ENCODE measurements around the gene MRNIP.

MRNIP gene

GRCh38 chr5:179794171-179794570 is 64.4 kb downstream of the MRNIP start:
- Histone ChIP-seq H3K4me2 (ENCODE audit: low read depth, low read length, poor library complexity, severe bottlenecking) (no peak overlapping the region), H3K9ac (ENCODE audit: low read length) (no peak overlapping the region), H4K20me1 (ENCODE audit: low read depth, low read length) (no peaks in the 10 kb centered on the region), H3K79me2 (ENCODE audit: insufficient read depth, low read length) (no peaks in the 10 kb centered on the region), H3F3A (ENCODE audit: insufficient read depth) (no peaks in the 10 kb centered on the region), H2AFZ (ENCODE audit: low read depth, low read length, severe bottlenecking) (no peak overlapping the region), H3K9me2 (replicated peaks; ENCODE audit: insufficient read depth, low read length) (no peaks in the 10 kb centered on the region), H3K4me3 (ENCODE audit: insufficient read depth, low read length, poor library complexity, severe bottlenecking) (no peak overlapping the region), H3K27me3 (ENCODE audit: low read length) (no peaks in the 10 kb centered on the region), H3K36me3 (ENCODE audit: low read length) (no peaks in the 10 kb centered on the region), H3K9me3 (ENCODE audit: insufficient read depth, low read length) (no peaks in the 10 kb centered on the region), H3K27ac (ENCODE audit: low read depth, low read length) (no peak overlapping the region)
- no peak for TF ChIP-seq EZH2phosphoT487 (conservative IDR thresholded peaks at IDR 0.05; ENCODE audit: low read length)
- TF ChIP-seq, protein P1, sequence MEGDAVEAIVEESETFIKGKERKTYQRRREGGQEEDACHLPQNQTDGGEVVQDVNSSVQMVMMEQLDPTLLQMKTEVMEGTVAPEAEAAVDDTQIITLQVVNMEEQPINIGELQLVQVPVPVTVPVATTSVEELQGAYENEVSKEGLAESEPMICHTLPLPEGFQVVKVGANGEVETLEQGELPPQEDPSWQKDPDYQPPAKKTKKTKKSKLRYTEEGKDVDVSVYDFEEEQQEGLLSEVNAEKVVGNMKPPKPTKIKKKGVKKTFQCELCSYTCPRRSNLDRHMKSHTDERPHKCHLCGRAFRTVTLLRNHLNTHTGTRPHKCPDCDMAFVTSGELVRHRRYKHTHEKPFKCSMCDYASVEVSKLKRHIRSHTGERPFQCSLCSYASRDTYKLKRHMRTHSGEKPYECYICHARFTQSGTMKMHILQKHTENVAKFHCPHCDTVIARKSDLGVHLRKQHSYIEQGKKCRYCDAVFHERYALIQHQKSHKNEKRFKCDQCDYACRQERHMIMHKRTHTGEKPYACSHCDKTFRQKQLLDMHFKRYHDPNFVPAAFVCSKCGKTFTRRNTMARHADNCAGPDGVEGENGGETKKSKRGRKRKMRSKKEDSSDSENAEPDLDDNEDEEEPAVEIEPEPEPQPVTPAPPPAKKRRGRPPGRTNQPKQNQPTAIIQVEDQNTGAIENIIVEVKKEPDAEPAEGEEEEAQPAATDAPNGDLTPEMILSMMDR (IDR thresholded peaks at IDR 0.05; ENCODE audit: insufficient read depth, low read length, poor library complexity, severe bottlenecking), result no peak

GRCh38 chr5:179793468-179794139 is 65.0 kb downstream of the MRNIP start, which contains the start of gene LTC4S:
LTC4S (plus strand) TSS chr5:179793986; CDS start chr5:179794081, 95 bp downstream.
- no peak within 1 kb of the TSS for H2AFZ ChIP-seq (ENCODE audit: low read depth, low read length, severe bottlenecking)
- H3K9me3 ChIP-seq (ENCODE audit: insufficient read depth, low read length), result no peaks in the 10 kb centered on the region
- no peaks in the 10 kb centered on the region for H3K36me3 ChIP-seq (ENCODE audit: low read length)
- no peak within 1 kb of the TSS for H3K4me2 ChIP-seq (ENCODE audit: low read depth, low read length, poor library complexity, severe bottlenecking)
- no peaks in the 10 kb centered on the region for H3K9me2 ChIP-seq (replicated peaks; ENCODE audit: insufficient read depth, low read length)
- no peak within 1 kb of the TSS for H3K27ac ChIP-seq (ENCODE audit: low read depth, low read length)
- no peaks in the 10 kb centered on the region for H4K20me1 ChIP-seq (ENCODE audit: low read depth, low read length)
- H3K4me3 ChIP-seq (ENCODE audit: insufficient read depth, low read length, poor library complexity, severe bottlenecking), result no peak within 1 kb of the TSS
- H3K9ac ChIP-seq (ENCODE audit: low read length), result no peak within 1 kb of the TSS
- TF ChIP-seq, protein P1 (IDR thresholded peaks at IDR 0.05; ENCODE audit: insufficient read depth, low read length, poor library complexity, severe bottlenecking), result no peak
- no peak for TF ChIP-seq EZH2phosphoT487 (conservative IDR thresholded peaks at IDR 0.05; ENCODE audit: low read length)
- no peaks in the 10 kb centered on the region for H3K27me3 ChIP-seq (ENCODE audit: low read length)
- no peaks in the 10 kb centered on the region for H3K79me2 ChIP-seq (ENCODE audit: insufficient read depth, low read length)
- no peaks in the 10 kb centered on the region for H3F3A ChIP-seq (ENCODE audit: insufficient read depth)

- no peak overlapping the region for H3K4me3 ChIP-seq (ENCODE audit: insufficient read depth, low read length, poor library complexity, severe bottlenecking)
- H4K20me1 ChIP-seq (ENCODE audit: low read depth, low read length), result no peaks in the 10 kb centered on the region
- no peaks in the 10 kb centered on the region for H3F3A ChIP-seq (ENCODE audit: insufficient read depth)
- no peak overlapping the region for H3K27ac ChIP-seq (ENCODE audit: low read depth, low read length)
- H3K36me3 ChIP-seq (ENCODE audit: low read length), result no peaks in the 10 kb centered on the region
- H3K4me2 ChIP-seq (ENCODE audit: low read depth, low read length, poor library complexity, severe bottlenecking), result no peak overlapping the region
- H2AFZ ChIP-seq (ENCODE audit: low read depth, low read length, severe bottlenecking), result no peak overlapping the region
- no peaks in the 10 kb centered on the region for H3K27me3 ChIP-seq (ENCODE audit: low read length)
- H3K9me3 ChIP-seq (ENCODE audit: insufficient read depth, low read length), result no peaks in the 10 kb centered on the region
- H3K9me2 ChIP-seq (replicated peaks; ENCODE audit: insufficient read depth, low read length), result no peaks in the 10 kb centered on the region
- TF ChIP-seq, protein P1 (IDR thresholded peaks at IDR 0.05; ENCODE audit: insufficient read depth, low read length, poor library complexity, severe bottlenecking), result no peak
- no peak for TF ChIP-seq EZH2phosphoT487 (conservative IDR thresholded peaks at IDR 0.05; ENCODE audit: low read length)
- no peaks in the 10 kb centered on the region for H3K79me2 ChIP-seq (ENCODE audit: insufficient read depth, low read length)
- H3K9ac ChIP-seq (ENCODE audit: low read length), result no peak overlapping the region
Measured at GRCh38 chr5:179792612-179793467, 65.8 kb downstream of the MRNIP start.

All from SU-DHL-6 (cell line).